Measurements from ENCODE around the gene ITGB4. TPM values are rescaled to one million over a fixed set of nuclear protein-coding genes. Genes with fewer than 3 reads are reported as not detected.

ITGB4 gene
- total and polyA plus RNA-seq, 2 donors (not counting 3 experiments of a cell fraction or from before 2014, with no cell fraction given), result 4.2 to 6.7 TPM

DNA sequence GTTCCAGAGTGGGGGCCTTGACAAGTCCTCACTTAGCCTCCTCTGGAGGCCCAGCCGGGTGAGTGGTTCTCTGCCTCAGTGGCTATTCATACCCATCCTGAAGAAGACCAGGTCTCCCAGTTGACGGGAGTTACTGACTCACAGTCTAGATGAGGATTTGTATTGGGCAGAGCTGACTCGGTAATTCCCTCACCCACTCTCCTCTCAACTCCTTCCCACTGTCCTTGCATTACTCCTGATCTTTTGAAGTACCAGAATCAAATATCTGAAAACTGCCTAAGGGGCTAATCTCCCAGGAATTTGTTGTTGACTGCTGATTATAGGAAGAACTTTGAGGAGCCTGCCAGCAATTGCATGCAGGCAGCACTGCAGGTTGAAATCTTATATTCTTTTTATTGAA is 40.0 kb upstream of the ITGB4 start:
- peaks cover 53% of the 10 kb centered on the region for H3K4me1 ChIP-seq (ENCODE audit: control insufficient read depth, extremely low read depth, insufficient read depth, low read length)

DNA sequence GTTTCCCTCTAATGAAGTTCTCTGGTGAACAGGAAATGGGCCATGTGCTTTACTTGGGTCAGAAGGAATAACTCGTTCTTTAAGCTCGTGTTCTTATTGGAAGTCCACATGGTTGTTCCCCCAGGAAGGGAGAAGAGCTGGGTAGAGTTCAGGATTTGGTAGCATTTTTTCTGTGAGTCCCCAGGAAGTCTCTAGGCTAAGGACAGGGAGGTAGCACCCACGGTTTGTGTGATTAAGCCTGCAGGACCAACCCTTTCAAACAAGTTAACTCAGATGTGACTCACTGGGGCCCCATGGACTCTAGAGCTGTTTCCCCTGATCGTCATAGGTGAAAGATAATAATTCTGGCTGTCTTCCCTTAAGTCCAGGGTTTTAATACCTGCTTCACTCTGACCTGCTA is 37.7 kb upstream of the ITGB4 start:
- H3K9me3 ChIP-seq (replicated peaks; ENCODE audit: control insufficient read depth, insufficient read depth, low read length), result no peaks in the 10 kb centered on the region
- no peak overlapping the region for H2AFZ ChIP-seq (ENCODE audit: low read depth, low read length)
- peaks cover 64% of the 10 kb centered on the region for H3K79me2 ChIP-seq (ENCODE audit: control insufficient read depth, insufficient read depth, low read length)
- peak; percentile 4 for FAIRE-seq
- no peaks in the 10 kb centered on the region for H3K27me3 ChIP-seq (ENCODE audit: control insufficient read depth in 2 of 2, insufficient read depth in 2 of 2, low read length in 2 of 2)
- no peak overlapping the region for H3K4me3 ChIP-seq (replicated peaks in 1 of 3; ENCODE audit: insufficient read depth in 1 of 3, low read depth in 1 of 3, low read length in 3 of 3)
- CTCF ChIA-PET, result interaction anchor here (0.9 to 19.6 kb wide), 9 partner anchors 8 to 70 kb away, joined by 3 to 653 read pairs (median 5); partner anchors contain the start of gene SMIM5
- peak overlapping the region; percentile 49 for H3K4me2 ChIP-seq (ENCODE audit: insufficient read depth, low read length)
- no TSS peak for BruUV-seq (replicated peaks)
- no peaks in the 10 kb centered on the region for H4K20me1 ChIP-seq (replicated peaks; ENCODE audit: control insufficient read depth, extremely low read depth, insufficient read depth, low read length)
- dilution Hi-C loops (cut with MboI; ENCODE audit: extremely low pct_ligation_motif_present, low sequenced_read_pairs) (no loop called here), intact Hi-C loops (cut with micrococcal nuclease) (no loop called here)
- peaks cover 70% of the 10 kb centered on the region for H3K4me1 ChIP-seq (ENCODE audit: control insufficient read depth, extremely low read depth, insufficient read depth, low read length)
- no peak overlapping the region for H3K9ac ChIP-seq (replicated peaks; ENCODE audit: extremely low read depth, insufficient read depth, low read length)
- H3K36me3 ChIP-seq (ENCODE audit: control insufficient read depth in 2 of 2, extremely low read depth in 1 of 2, insufficient read depth in 2 of 2, low read length in 2 of 2), result no peaks in the 10 kb centered on the region
- no peaks in the 10 kb centered on the region for H3K9me1 ChIP-seq (replicated peaks; ENCODE audit: control insufficient read depth, extremely low read depth, insufficient read depth, low read length)
- POLR2A ChIA-PET, result no interaction called here
- TF ChIP-seq EZH2 (IDR thresholded peaks at IDR 0.05; ENCODE audit: borderline replicate concordance, low read depth, low read length, severe bottlenecking), result no peak
- TF ChIP-seq, protein P1, sequence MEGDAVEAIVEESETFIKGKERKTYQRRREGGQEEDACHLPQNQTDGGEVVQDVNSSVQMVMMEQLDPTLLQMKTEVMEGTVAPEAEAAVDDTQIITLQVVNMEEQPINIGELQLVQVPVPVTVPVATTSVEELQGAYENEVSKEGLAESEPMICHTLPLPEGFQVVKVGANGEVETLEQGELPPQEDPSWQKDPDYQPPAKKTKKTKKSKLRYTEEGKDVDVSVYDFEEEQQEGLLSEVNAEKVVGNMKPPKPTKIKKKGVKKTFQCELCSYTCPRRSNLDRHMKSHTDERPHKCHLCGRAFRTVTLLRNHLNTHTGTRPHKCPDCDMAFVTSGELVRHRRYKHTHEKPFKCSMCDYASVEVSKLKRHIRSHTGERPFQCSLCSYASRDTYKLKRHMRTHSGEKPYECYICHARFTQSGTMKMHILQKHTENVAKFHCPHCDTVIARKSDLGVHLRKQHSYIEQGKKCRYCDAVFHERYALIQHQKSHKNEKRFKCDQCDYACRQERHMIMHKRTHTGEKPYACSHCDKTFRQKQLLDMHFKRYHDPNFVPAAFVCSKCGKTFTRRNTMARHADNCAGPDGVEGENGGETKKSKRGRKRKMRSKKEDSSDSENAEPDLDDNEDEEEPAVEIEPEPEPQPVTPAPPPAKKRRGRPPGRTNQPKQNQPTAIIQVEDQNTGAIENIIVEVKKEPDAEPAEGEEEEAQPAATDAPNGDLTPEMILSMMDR (IDR thresholded peaks at IDR 0.05; ENCODE audit: extremely low read depth in 1 of 2, insufficient read depth in 1 of 2, low read depth in 1 of 2, low read length in 2 of 2), result no peak
- peak; percentile 64 for TF ChIP-seq FOS (IDR thresholded peaks at IDR 0.05; ENCODE audit: borderline replicate concordance, insufficient read depth, low read length)
- DNase-seq (ENCODE audit: low read depth, low spot score), result no peak
- H3K27ac ChIP-seq (ENCODE audit: insufficient read depth, low read depth, low read length), result peak overlapping the region; percentile 45

More for the DNA sequence above, 40.0 kb upstream of the ITGB4 start:
- ChIA-PET CTCF (interaction anchor here (1.0 to 19.6 kb wide), 8 partner anchors 11 to 79 kb away, joined by 3 to 653 read pairs (median 36); partner anchors contain the start of genes ITGB4 and SMIM5), POLR2A (interaction anchor here (0.7 kb wide), 2 partner anchors 49 to 92 kb away, joined by 3 to 4 read pairs; no protein-coding TSS in a partner anchor)
- no peak overlapping the region for H3K9ac ChIP-seq (replicated peaks; ENCODE audit: extremely low read depth, insufficient read depth, low read length)
- H2AFZ ChIP-seq (ENCODE audit: low read depth, low read length), result no peak overlapping the region
- no peaks in the 10 kb centered on the region for H3K27me3 ChIP-seq (ENCODE audit: control insufficient read depth in 2 of 2, insufficient read depth in 2 of 2, low read length in 2 of 2)
- H3K9me1 ChIP-seq (replicated peaks; ENCODE audit: control insufficient read depth, extremely low read depth, insufficient read depth, low read length), result no peaks in the 10 kb centered on the region
- no peak overlapping the region for H3K27ac ChIP-seq (ENCODE audit: insufficient read depth, low read depth, low read length)
- DNase-seq (ENCODE audit: low read depth, low spot score) (no peak), FAIRE-seq (peak; percentile 18)
- H3K4me2 ChIP-seq (ENCODE audit: insufficient read depth, low read length), result no peak overlapping the region
- intact Hi-C loops (cut with micrococcal nuclease), result no loop called here
- BruUV-seq (replicated peaks), result no TSS peak
- H3K4me3 ChIP-seq (replicated peaks in 1 of 3; ENCODE audit: insufficient read depth in 1 of 3, low read depth in 1 of 3, low read length in 3 of 3), result no peak overlapping the region
- no peaks in the 10 kb centered on the region for H4K20me1 ChIP-seq (replicated peaks; ENCODE audit: control insufficient read depth, extremely low read depth, insufficient read depth, low read length)
- H3K36me3 ChIP-seq (ENCODE audit: control insufficient read depth in 2 of 2, extremely low read depth in 1 of 2, insufficient read depth in 2 of 2, low read length in 2 of 2), result peaks cover 0 to 5% of the 10 kb centered on the region in 2 experiments
- TF ChIP-seq POLR2A (IDR thresholded peaks at IDR 0.05; ENCODE audit: low read depth, low read length), result no peak
- TF ChIP-seq GATA2 (IDR thresholded peaks at IDR 0.05; ENCODE audit: insufficient read depth, insufficient read length, low read depth, low read length), result no peak
- H3K79me2 ChIP-seq (ENCODE audit: control insufficient read depth, insufficient read depth, low read length), result peaks cover 69% of the 10 kb centered on the region
- no peaks in the 10 kb centered on the region for H3K9me3 ChIP-seq (replicated peaks; ENCODE audit: control insufficient read depth, insufficient read depth, low read length)
- dilution Hi-C loops (cut with MboI; ENCODE audit: extremely low pct_ligation_motif_present, low sequenced_read_pairs), result no loop called here
